Measurements from ENCODE around the gene PIK3C2A. TPM values are rescaled to one million over a fixed set of nuclear protein-coding genes. Genes with fewer than 3 reads are reported as not detected.

PIK3C2A gene
- total RNA-seq, 4 donors from 2014 or later = 30.5 to 46.7 (median 40.8) TPM

GRCh38 chr11:17161515-17161914 is 46.3 kb downstream of the PIK3C2A start:
- no peak for TF ChIP-seq CTCF (IDR thresholded peaks at IDR 0.05)
- TF ChIP-seq POLR2A (IDR thresholded peaks at IDR 0.05) = no peak
- intact Hi-C loops (cut with DNase I; ENCODE audit: low total_unique reads) = no loop called here
- H3K4me3 ChIP-seq (ENCODE audit: low read depth, poor library complexity, severe bottlenecking) = no peak overlapping the region

DNA sequence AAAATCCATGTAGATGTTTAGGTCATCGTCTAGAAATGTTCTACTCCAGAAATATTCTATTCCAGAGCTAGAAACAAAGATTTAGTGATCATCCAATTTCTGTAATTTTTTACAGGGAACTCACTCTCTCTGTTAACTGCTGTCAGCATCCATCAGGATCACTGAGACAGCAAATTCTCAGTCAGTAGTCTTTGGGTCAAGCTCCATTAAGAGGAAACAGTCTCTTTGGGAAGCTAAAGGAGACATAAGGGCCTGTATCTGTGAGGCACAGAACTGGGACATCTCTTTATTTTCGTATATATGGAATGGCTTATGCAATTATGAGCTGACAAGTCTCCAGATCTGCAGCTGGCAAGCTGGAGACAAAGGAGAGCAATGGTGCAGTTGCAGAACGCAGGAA is 48.3 kb downstream of the PIK3C2A start:
- 74 to 75% methylated on average over 3 of the region's 3 CpGs for WGBS, 2 donors
- DNase-seq (ENCODE audit: low spot score in 2 of 2) = no peak
- no peak overlapping the region for H3K4me3 ChIP-seq (ENCODE audit: low read depth, poor library complexity, severe bottlenecking)
- intact Hi-C loops (cut with DNase I; ENCODE audit: low total_unique reads) = no loop called here
- TF ChIP-seq POLR2A (IDR thresholded peaks at IDR 0.05) = no peak
- TF ChIP-seq CTCF (IDR thresholded peaks at IDR 0.05) = no peak

More at GRCh38 chr11:17161515-17161914, 46.3 kb downstream of the PIK3C2A start:
- 80 to 89% methylated on average over 1 of the region's 1 CpG for WGBS, 2 donors
- DNase-seq (ENCODE audit: low spot score in 2 of 2) = no peak

Other genes starting within 250 kb of the PIK3C2A start
- 10 to 100 TPM; 16.9 to 35.1 (median 24.1) TPM for gene PLEKHA7, start 193.6 kb downstream of the PIK3C2A start, total RNA-seq
- 1,000 to 10,000 TPM; 1,348 to 1,884 (median 1,779) TPM for gene RPS13, start 130.3 kb downstream of the PIK3C2A start, total RNA-seq
- gene NUCB2, start 68.8 kb upstream of the PIK3C2A start, total RNA-seq = 10 to 100 TPM; 13.1 to 27.1 (median 17.9) TPM
- gene NCR3LG1, start 143.8 kb upstream of the PIK3C2A start, total RNA-seq = 1 to 10 TPM; 4.6 to 6.5 (median 5.3) TPM
- 10 to 100 TPM in 1 of 4 donors, 1 to 10 TPM in 3; 2.0 to 20.5 (median 4.7) TPM for gene KCNJ11, start 180.7 kb upstream of the PIK3C2A start, total RNA-seq

Measured in lower leg skin (tissue), 4 donors.